ENCODE results near the gene CALN1.

DNA sequence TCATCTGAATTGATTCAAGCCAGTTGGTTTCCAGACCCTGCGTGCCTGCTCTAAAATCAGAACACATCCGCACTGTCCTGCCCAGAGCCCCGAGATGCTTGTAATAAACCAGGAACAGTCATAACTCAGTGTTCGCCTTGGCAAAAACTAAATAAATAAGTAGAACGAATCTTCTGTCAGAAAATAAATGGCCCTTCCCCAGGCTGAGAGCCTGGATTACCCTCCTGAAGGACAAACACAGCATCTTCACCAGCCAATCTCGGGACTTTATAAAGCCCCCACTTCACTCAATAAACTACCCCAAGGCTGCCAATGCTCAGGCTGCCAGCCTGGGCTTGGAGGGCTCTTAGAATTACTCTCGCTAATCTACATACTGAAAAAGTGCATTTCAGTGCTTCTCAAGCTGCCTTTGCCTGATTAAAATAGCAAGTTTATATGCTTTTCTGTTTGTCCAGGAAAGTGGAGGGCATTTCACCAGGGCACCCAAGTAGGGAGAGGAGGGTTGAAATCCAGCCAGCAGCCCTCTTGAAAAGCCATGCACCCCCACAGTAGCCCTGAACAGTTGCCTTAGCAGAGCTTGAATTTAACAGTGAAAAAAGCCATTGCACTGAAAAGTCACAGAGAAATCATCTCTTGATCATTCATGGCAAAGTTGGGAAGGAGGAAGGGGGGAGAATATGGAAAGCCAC lies 136.6 kb downstream of the CALN1 start:
- TF ChIP-seq EHMT2 (IDR thresholded peaks at IDR 0.05) (no peak), ZNF232 (CRISPR knock-in tag; IDR thresholded peaks at IDR 0.05) (no peak), SRSF3 (IDR thresholded peaks at IDR 0.05; ENCODE audit: insufficient read depth, low read length) (no peak), MEF2D (tag; conservative IDR thresholded peaks at IDR 0.05; ENCODE audit: low read depth) (no peak), RCOR1 (IDR thresholded peaks at IDR 0.05; ENCODE audit: borderline replicate concordance in 1 of 2, low read depth in 2 of 2, low read length in 2 of 2) (no peak), MAZ (CRISPR knock-in tag; conservative IDR thresholded peaks at IDR 0.05 in 1 of 2, IDR thresholded peaks at IDR 0.05 in 1 of 2) (no peak), PHB2 (IDR thresholded peaks at IDR 0.05; ENCODE audit: low read depth) (no peak), ZC3H8 (IDR thresholded peaks at IDR 0.05) (no peak), ZBTB17 (CRISPR knock-in tag; IDR thresholded peaks at IDR 0.05) (no peak), ZNF274 (IDR thresholded peaks at IDR 0.05; ENCODE audit: borderline replicate concordance, low read depth, low read length) (no peak)
- TF ChIP-seq, protein P1, sequence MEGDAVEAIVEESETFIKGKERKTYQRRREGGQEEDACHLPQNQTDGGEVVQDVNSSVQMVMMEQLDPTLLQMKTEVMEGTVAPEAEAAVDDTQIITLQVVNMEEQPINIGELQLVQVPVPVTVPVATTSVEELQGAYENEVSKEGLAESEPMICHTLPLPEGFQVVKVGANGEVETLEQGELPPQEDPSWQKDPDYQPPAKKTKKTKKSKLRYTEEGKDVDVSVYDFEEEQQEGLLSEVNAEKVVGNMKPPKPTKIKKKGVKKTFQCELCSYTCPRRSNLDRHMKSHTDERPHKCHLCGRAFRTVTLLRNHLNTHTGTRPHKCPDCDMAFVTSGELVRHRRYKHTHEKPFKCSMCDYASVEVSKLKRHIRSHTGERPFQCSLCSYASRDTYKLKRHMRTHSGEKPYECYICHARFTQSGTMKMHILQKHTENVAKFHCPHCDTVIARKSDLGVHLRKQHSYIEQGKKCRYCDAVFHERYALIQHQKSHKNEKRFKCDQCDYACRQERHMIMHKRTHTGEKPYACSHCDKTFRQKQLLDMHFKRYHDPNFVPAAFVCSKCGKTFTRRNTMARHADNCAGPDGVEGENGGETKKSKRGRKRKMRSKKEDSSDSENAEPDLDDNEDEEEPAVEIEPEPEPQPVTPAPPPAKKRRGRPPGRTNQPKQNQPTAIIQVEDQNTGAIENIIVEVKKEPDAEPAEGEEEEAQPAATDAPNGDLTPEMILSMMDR (IDR thresholded peaks at IDR 0.05 in 2 of 3, conservative IDR thresholded peaks at IDR 0.05 in 1 of 3; ENCODE audit: insufficient read depth in 2 of 3, low read depth in 1 of 3, low read length in 3 of 3): no peak
- TF ChIP-seq, protein P2, sequence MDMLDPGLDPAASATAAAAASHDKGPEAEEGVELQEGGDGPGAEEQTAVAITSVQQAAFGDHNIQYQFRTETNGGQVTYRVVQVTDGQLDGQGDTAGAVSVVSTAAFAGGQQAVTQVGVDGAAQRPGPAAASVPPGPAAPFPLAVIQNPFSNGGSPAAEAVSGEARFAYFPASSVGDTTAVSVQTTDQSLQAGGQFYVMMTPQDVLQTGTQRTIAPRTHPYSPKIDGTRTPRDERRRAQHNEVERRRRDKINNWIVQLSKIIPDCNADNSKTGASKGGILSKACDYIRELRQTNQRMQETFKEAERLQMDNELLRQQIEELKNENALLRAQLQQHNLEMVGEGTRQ (CRISPR knock-in tag; IDR thresholded peaks at IDR 0.05): no peak
- TF ChIP-seq, protein P3, sequence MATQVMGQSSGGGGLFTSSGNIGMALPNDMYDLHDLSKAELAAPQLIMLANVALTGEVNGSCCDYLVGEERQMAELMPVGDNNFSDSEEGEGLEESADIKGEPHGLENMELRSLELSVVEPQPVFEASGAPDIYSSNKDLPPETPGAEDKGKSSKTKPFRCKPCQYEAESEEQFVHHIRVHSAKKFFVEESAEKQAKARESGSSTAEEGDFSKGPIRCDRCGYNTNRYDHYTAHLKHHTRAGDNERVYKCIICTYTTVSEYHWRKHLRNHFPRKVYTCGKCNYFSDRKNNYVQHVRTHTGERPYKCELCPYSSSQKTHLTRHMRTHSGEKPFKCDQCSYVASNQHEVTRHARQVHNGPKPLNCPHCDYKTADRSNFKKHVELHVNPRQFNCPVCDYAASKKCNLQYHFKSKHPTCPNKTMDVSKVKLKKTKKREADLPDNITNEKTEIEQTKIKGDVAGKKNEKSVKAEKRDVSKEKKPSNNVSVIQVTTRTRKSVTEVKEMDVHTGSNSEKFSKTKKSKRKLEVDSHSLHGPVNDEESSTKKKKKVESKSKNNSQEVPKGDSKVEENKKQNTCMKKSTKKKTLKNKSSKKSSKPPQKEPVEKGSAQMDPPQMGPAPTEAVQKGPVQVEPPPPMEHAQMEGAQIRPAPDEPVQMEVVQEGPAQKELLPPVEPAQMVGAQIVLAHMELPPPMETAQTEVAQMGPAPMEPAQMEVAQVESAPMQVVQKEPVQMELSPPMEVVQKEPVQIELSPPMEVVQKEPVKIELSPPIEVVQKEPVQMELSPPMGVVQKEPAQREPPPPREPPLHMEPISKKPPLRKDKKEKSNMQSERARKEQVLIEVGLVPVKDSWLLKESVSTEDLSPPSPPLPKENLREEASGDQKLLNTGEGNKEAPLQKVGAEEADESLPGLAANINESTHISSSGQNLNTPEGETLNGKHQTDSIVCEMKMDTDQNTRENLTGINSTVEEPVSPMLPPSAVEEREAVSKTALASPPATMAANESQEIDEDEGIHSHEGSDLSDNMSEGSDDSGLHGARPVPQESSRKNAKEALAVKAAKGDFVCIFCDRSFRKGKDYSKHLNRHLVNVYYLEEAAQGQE (IDR thresholded peaks at IDR 0.05; ENCODE audit: borderline replicate concordance): no peak
- TF ChIP-seq, protein P3 (CRISPR knock-in tag; IDR thresholded peaks at IDR 0.05; ENCODE audit: low read depth): no peak
